ENCODE measurements around the gene SCMH1.

GRCh38 chr1:41274752-41275545 is 32.8 kb upstream of the SCMH1 start:
- TF ChIP-seq CTCF (IDR thresholded peaks at IDR 0.05) (no peak), POLR2A (IDR thresholded peaks at IDR 0.05) (no peak), EP300 (IDR thresholded peaks at IDR 0.05) (peak in 1 of 2 donors; percentile 54)

Measured in tibial nerve (tissue), 4 donors.